ENCODE results near the gene SNHG17.

The SNHG17 gene

DNA sequence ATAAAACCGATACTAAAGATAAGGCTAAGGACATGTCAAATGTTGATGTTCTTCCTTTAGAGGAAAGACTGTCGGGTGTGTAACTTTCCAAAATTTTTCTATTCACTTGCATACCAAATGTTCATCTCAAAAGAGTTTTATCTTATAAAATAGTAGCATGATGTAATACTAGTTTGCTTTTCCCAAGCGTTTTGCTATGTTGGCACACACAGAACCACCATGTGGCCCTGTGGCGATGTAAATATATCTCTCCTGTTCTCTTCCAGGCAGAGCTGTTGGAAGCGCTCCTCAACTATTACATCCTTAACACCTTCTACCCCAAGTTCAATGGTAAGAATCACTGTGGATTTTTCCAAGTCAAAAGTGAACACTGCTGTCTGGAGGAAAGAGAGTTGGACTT lies 62.3 kb downstream of the SNHG17 start:
- DNase-seq: no peak
